Activated CD8-positive, alpha-beta memory T cell treated with anti-CD3 and anti-CD28 coated beads, Interleukin-2, amount 50 U/mL, for 4 hours (primary cell): Measurements from ENCODE around the gene TDP2.

Source experiments
- DNase-seq: peaks from one replicate; pipeline ENCODE4 v3.0.0-alpha.2; 2020

TDP2 gene

DNA sequence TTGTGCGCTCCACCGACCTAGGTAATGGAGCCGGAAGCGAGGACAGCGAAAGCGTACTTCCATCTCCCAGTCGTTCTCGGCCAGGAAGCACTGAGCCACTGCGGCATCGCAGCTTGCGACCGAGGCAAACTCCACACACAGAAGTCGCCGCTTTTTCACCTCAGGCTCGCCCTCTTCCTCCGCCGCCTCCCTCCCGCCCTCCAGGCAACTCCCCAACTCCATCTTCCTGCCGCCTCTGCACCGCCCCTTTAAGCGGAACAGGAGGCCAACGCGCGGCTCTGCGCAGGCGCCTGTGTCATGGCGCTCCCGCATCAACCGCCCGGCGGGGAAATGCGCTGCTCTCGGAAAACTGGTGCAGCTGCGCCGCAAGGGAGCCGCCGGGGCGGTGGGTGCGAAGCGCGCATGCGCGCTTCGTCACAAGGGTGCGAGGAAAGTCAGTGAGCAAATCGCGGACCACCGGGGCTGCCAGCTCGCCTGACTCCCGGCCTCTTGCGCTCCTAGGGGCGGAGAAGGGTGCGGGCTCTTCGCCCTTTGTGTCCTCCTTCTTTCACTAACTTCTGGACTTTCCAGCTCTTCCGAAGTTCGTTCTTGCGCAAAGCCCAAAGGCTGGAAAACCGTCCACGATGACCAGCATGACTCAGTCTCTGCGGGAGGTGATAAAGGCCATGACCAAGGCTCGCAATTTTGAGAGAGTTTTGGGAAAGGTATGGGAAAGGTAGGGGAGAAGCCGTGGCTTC lies at the start of gene TDP2, which contains the start of gene ACOT13:
TDP2 (minus strand) TSS at position 259 of the 737 bp plus-strand sequence; CDS start at position 222, 37 bp downstream.
ACOT13 (plus strand) TSS at position 437 of the 737 bp plus-strand sequence; CDS start at position 624, 187 bp downstream.
- DNase-seq, result peak; percentile 94

GRCh38 chr6:24710519-24711303 lies 44.0 kb upstream of the TDP2 start:
- no peak for DNase-seq

DNA sequence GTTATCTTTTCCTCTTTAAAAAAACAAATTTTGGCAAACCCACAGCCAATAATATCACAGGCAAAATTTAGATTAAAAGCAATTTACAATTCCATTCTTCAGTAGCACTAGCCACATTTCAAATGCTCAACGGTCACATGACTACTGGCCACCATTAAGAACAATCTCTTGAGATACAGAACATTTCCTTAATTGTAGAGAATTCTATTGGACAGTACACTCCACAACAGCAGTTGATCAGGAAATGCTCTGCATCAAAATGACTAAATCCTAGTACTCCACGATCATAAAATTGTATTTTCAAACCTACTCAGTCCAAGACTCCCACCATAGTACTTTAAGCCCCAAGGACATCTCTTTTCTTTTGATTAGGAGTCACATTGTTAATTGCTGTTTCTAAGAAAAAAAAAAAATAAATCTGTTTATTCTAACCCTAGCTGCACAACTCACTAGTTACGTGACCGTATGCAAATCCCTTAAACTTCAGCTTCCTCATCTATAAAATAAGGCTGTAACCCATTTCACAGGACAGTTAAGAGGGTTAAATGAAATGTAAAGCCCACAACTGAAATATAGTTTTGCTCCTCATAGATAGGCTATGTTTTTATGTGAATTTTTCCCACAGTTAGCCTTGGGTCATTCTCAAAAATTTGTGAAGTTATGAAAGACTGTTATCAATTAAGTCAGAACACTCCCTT lies 42.5 kb upstream of the TDP2 start:
- no peak for DNase-seq

DNA sequence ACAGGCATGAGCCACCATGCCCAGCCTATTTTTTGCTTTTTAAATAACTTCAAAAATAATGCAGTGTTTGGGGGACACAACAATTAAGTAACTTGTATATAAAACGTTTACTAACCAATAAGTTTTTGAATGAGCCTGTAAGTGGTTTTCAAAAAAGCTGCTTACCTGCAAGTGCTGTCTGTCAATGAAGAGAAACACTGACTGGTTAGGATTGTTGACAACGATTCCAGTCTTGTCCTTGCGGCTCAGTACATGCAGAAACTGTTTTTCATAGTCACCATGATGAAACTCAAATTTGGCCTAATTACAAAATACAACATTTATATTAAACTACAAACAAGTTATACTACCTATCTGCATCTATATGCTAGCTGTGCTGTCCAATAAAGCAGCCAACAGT lies 41.9 kb upstream of the TDP2 start:
- DNase-seq, result no peak

DNA sequence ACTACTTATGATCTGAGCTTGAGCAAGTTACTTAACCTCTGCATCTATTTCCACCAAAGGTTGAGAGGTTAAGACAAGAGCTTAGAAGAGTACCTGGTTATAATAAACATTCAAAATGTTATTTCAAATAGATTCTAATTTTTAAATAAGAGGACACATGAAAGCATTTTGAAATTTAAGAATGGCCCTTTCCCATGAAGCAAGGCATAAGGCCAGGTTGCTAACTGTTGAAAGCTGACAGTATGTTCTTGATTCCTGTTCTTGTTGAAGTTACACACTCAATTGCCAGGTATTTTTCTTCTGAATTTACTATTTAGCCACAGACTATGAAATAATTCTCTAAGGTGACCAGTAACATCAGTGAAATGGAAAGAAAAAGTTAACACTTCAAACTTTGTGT lies 37.8 kb upstream of the TDP2 start:
- DNase-seq, result no peak

GRCh38 chr6:24702720-24703282 lies 36.1 kb upstream of the TDP2 start:
- DNase-seq, result no peak

- DNase-seq, result no peak
These were observed 33.0 kb upstream of the TDP2 start for GRCh38 chr6:24699521-24700359.

DNA sequence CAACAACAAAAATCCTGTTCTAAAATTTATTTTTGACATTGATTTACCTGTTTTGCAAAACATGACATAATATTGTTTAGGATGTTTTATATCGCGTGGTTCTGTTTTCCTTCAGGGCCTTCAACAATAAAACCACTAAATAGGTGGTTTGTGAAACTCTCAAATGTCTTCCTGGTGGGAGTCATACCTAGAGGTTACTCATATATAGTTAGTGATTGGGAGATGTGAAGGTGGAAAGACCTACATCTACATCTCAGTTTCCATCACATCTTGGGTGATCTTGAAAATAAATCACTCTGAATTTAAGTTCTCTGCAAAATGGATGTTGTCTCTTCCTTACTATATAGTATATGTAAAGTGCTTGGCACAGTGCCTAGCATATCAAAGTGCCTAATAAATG lies 29.4 kb upstream of the TDP2 start:
- no peak for DNase-seq

DNA sequence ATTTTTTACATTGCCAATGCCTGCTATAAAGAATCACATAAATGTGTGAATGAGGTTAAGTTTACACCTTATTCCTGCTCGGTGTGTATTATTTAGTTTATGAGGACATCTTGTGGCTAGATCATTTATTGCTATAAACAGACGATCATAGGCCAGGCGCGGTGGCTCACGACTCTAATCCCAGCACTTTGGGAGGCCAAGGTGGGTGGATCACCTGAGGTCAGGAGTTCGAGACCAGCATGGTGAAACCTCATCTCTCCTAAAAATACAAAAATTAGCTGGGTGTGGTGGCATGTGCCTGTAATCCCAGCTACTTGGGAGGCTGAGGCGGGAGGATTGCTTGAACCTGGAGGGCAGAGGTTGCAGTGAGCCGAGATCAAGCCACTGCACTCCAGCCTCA lies 28.9 kb upstream of the TDP2 start:
- DNase-seq, result peak; percentile 25

- DNase-seq, result no peak
These were observed 27.5 kb upstream of the TDP2 start for GRCh38 chr6:24694198-24694597.

GRCh38 chr6:24692848-24693592 lies 26.3 kb upstream of the TDP2 start:
- DNase-seq, result no peak

DNA sequence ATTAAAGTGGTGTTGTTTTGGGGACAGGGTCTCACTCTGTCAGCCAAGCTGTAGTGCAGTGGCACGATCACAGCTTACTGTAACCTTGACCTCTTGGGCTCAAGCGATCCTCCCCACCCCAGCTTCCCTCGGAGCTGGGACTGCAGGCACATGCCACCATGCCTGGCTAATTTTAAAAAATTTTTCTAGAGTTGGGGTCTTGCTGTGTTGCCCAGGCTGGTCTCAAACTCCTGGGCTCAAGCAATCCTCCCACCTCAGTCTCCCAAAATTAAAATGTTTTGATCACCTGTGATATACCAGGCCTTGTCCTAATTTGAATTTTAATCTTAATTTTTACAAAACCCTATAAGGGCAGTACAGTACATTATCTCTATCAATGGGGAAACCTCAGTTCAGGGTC lies 25.7 kb upstream of the TDP2 start:
- DNase-seq, result no peak

GRCh38 chr6:24692003-24692402 lies 25.3 kb upstream of the TDP2 start:
- DNase-seq, result no peak

DNA sequence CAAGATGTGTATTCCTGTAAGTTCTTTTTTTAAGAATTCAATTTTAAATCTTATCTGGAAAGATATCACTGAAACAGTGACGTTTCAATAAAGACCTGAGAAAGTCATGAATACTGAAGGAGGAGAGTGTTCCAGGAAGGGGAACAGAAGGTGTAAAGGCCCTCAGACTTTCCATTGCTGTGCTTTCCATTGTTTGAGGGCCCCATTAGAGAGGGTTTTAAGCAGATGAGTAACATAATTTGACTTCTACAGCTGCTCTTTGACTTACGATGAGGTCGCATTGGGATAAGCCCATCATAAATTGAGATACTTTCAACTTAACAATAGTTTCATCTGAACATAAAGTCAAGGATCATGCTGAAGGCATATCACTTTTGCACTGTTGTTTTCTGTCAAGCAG lies 24.9 kb upstream of the TDP2 start:
- DNase-seq, result no peak

GRCh38 chr6:24690593-24690992 lies 23.9 kb upstream of the TDP2 start:
- DNase-seq, result no peak

GRCh38 chr6:24689964-24690363 lies 23.3 kb upstream of the TDP2 start:
- no peak for DNase-seq

DNA sequence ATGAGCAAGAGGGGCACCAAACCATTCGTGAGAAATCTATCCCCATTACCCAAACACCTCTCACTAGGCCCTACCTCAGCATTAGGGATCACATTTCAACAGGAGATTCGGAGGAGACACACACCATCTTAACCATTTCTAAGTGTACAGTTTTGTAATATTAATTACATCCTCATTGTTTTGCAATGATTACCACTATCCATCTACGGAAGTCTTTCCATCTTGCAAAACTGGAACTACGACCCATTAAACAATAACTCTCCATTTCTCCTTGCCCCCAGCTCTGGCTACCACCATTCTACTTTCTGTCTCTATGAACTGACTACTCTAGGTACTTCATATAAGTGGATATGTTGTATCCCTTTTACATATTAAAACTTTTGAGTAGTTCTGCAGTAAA lies 20.2 kb upstream of the TDP2 start:
- no peak for DNase-seq

DNA sequence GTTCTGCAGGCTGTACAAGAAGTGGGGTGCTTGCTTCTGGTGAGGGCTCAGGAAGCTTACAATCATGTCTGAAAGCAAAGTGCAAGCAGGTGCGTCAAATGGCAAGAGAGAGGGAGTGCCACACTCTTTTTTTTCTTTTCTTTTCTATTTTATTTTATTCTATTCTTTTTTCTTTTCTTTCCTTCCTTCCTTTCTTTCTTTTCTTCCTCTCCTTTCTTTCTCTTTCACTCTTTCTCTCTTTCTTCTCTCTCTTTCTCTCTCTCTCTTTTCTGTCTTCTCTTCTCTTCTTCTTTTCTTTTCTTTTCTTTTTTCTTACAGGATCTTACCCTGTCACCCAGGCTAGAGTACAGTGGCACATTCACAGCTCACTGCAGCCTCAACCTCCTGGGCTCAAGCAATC lies 19.7 kb upstream of the TDP2 start:
- no peak for DNase-seq

DNA sequence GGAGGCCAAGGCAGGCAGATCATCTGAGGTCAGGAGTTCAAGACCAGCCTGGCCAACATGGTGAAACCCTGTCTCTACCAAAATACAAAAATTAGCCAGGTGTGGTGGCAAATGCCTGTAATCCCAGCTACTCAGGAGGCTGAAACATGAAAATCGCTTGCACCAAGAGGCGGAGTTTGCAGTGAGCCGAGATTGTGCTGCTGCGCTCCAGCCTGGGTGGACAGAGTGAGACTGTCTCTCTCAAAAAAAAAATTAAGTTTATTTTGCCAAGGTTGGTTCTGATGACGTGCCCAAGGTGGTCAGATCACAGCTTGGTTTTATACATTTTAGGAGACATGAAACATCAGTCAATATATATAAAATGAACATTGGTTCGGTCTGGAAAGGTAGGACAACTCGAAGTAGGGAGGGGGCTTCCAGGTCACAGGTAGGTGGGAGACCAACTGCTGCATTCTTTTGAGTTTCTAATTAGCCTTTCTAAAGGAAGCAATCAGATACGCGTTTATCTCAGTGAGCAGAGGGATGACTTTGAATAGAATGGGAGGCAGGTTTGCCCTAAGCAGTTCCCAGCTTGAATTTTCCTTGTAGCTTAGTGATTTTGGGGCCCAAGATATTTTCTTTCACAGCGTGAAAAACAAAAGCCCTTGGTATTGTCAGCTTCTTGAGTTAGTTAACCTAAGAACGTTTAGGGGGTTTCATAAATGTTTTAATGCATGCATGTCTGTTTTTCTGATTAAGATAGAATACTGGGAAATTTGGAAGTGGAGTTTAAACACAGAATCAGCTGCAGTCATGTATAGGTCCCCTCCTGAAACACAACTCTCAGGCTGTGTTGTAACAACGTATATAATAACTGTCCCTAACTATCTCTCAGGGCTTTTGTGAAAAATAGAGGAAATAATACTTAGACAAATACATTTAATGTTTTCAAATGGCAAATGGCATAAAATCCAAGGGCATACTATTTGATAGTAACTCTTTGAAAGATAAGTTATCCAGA lies 16.9 kb upstream of the TDP2 start:
- DNase-seq, result no peak

DNA sequence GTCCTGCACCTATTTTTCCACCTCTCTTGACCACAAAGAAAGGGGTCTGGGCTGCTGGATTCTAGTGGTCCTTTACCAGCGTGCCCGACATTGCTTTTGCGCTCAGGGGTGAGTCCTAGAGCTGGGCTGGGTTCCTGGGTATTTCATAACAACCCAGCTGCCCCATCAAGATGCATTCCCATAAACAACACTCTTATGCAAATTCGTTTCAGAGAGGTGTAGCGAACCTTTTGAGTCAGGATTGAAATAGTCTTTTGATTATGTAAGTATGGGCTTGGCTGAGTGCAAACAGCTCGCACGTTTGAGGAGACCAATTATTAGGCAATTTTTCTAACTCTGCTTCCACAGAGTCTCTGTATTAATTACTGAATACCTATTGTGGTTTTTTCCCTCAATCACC lies 13.9 kb upstream of the TDP2 start:
- DNase-seq, result no peak
